Mucosa of descending colon (tissue), 3 donors: Measurements from ENCODE around the gene LY6G6C. TPM values are rescaled to one million over a fixed set of nuclear protein-coding genes. Genes with fewer than 3 reads are reported as not detected.

Experiments
- ATAC-seq: fragments of 200-7000 bp; cut with Tn5 transposase; one replicate; pipeline ENCODE4 v1.9.1; 2020; ENCODE audit warnings: mild to moderate bottlenecking, moderate library complexity
- DNase-seq, 3 donors: peaks; one replicate each; pipeline ENCODE4 v3.0.0-alpha.2; 2020
- H3K36me3 ChIP-seq: fragments of 200-600 bp; one replicate; pipeline ENCODE4 v1.8.0; 2021; ENCODE audit warnings: low read depth, mild to moderate bottlenecking
- H3K4me1 ChIP-seq: fragments of 200-600 bp; one replicate; pipeline ENCODE4 v1.8.0; 2021; ENCODE audit warnings: low read depth, mild to moderate bottlenecking
- H3K4me3 ChIP-seq: fragments of 200-600 bp; one replicate; pipeline ENCODE4 v1.8.0; 2021; ENCODE audit warnings: mild to moderate bottlenecking
- H3K9me3 ChIP-seq: fragments of 200-600 bp; one replicate; pipeline ENCODE4 v1.8.0; 2021; ENCODE audit warnings: mild to moderate bottlenecking
- CTCF ChIP-seq: fragments of 200-600 bp; IDR thresholded peaks from one replicate; pipeline ENCODE4 v1.8.0; 2022; ENCODE audit warnings: antibody characterized with exemption, mild to moderate bottlenecking
- intact Hi-C, 2 donors: fragments of 100-400 bp; cut with DNase I in 1 of 2; cut with micrococcal nuclease in 1 of 2; formaldehyde crosslinking; loops; one replicate each; pipeline versions ENCODE4 v1.11.0 to v1.11.1; 2022; cut with DNase I, micrococcal nuclease
- total RNA-seq, 3 donors: library from RNA; stranded (reverse); fragmentation: NEBNext Ultra II Directional in 2 of 3; extraction: Animal tissue kit (Norgen Biotek cat#: 25700) in 2 of 3; gene quantifications; one replicate each; pipeline versions ENCODE4 v1.2.1 to v1.2.4, GENCODE V29; 2021 to 2023
- donor health status: DM: no; HTN: no; CAD: no; lungs with moderate emphysema.
- donor health status: DM: no; HTN: no; CAD: no.
- donor health status: DM: no; HTN: yes; CAD: no.

LY6G6C gene
- total RNA-seq, 3 donors from 2014 or later, result 0.32 TPM; not detected in 2

GRCh38 chr6:31750411-31751022 is 29.0 kb upstream of the LY6G6C start:
- H3K36me3 ChIP-seq, result no peaks in the 10 kb centered on the region
- H3K9me3 ChIP-seq, result no peaks in the 10 kb centered on the region
- H3K4me1 ChIP-seq, result no peaks in the 10 kb centered on the region
- no peak for DNase-seq
- no peak for TF ChIP-seq CTCF
- no peak for ATAC-seq
- H3K4me3 ChIP-seq, result no peak overlapping the region
- intact Hi-C loops, result no loop called here

- H3K9me3 ChIP-seq, result no peaks in the 10 kb centered on the region
- H3K4me1 ChIP-seq, result no peaks in the 10 kb centered on the region
- TF ChIP-seq CTCF, result no peak
- intact Hi-C loops, result no loop called here
- H3K4me3 ChIP-seq, result no peak overlapping the region
- H3K36me3 ChIP-seq, result no peaks in the 10 kb centered on the region
- DNase-seq (no peak), ATAC-seq (no peak)
These were observed 27.9 kb upstream of the LY6G6C start for GRCh38 chr6:31749301-31750036.

GRCh38 chr6:31744422-31744821 is 22.9 kb upstream of the LY6G6C start:
- ATAC-seq (no peak), DNase-seq (no peak)
- Histone ChIP-seq H3K36me3 (no peaks in the 10 kb centered on the region), H3K4me3 (no peak overlapping the region), H3K9me3 (no peaks in the 10 kb centered on the region), H3K4me1 (peaks cover 5% of the 10 kb centered on the region)
- TF ChIP-seq CTCF, result no peak
- intact Hi-C loops, result no loop called here

GRCh38 chr6:31742894-31743293 is 21.3 kb upstream of the LY6G6C start:
- Histone ChIP-seq H3K4me1 (peaks cover 11% of the 10 kb centered on the region), H3K36me3 (no peaks in the 10 kb centered on the region), H3K4me3 (no peak overlapping the region), H3K9me3 (no peaks in the 10 kb centered on the region)
- TF ChIP-seq CTCF, result no peak
- ATAC-seq (no peak), DNase-seq (no peak)
- intact Hi-C loops, result no loop called here

- TF ChIP-seq CTCF, result no peak
- ATAC-seq, result no peak
- Histone ChIP-seq H3K36me3 (no peaks in the 10 kb centered on the region), H3K4me1 (peaks cover 20% of the 10 kb centered on the region), H3K4me3 (no peak overlapping the region), H3K9me3 (no peaks in the 10 kb centered on the region)
- intact Hi-C loops, result no loop called here
- DNase-seq, result no peak
These were observed 20.3 kb upstream of the LY6G6C start for GRCh38 chr6:31741815-31742214.
